Lower leg skin (tissue), 4 donors: ENCODE results near the gene HEATR3. TPM values are rescaled to one million over a fixed set of nuclear protein-coding genes. Genes with fewer than 3 reads are reported as not detected.

Source experiments
- DNase-seq, 2 donors: peaks; one replicate each; pipeline ENCODE4 v3.0.0-alpha.2; 2019; ENCODE audit warnings: low spot score in 2 of 2
- H3K4me3 ChIP-seq: fragments of 200-600 bp; sonication (generic); 2 replicates; pipeline ENCODE4 v1.5.1; 2017; ENCODE audit warnings: mild to moderate bottlenecking, low read depth; ENCODE audit not compliant: poor library complexity, severe bottlenecking
- CTCF ChIP-seq, 3 donors: fragments of 450-650 bp; IDR thresholded peaks; one replicate each; pipeline ENCODE4 v1.5.1; 2016; ENCODE audit warnings: antibody characterized with exemption in 3 of 3, mild to moderate bottlenecking in 3 of 3, moderate library complexity in 2 of 3
- POLR2A ChIP-seq, 2 donors: fragments of 450-650 bp; IDR thresholded peaks; one replicate each; pipeline ENCODE4 v1.6.1; 2016 to 2017; ENCODE audit warnings: antibody characterized with exemption in 2 of 2, mild to moderate bottlenecking in 1 of 2, moderate library complexity in 1 of 2
- WGBS, 2 donors: methylation state at CpG; one replicate each; pipeline ENCODE4 v1.1.5; 2018; 5-methylcytosine and 5-hydroxymethylcytosine counted together
- intact Hi-C: fragments of 100-400 bp; cut with DNase I; formaldehyde crosslinking; loops from one replicate; pipeline ENCODE4 v1.15.0; 2023; ENCODE audit warnings: low total_unique reads
- total RNA-seq, 4 donors: library from RNA; depleted of rRNA; stranded (reverse); fragments of >200 nt; gene quantifications; one replicate each; pipeline ENCODE4 v1.1.0, GENCODE V29; 2016

HEATR3 gene, protein sequence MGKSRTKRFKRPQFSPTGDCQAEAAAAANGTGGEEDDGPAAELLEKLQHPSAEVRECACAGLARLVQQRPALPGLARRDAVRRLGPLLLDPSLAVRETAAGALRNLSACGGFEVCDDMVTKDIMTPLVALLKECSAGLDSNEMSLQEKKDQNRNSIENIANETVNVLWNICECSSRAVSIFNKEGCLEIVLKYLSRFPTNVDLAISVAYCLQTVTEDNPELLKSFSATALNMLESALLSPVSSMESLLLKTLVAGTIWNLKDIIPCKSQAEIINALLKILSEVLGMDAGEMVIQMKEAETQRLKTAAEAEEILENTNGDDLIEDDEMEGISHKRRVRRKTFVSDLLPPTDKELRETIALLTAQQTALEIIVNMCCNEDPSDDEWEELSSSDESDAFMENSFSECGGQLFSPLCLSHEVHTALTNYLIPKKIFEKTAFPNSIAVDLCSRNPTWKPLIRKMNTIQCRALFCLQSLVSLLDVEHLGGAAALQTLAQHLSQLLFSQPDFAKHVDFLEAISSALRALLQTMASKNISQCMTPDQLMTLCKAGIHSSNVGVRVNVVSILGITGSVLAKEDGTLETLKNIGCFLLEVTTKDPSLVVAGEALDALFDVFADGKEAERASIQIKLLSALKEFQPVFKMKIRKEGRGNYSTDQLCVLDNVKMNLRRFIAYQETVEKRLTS
- 10 to 100 TPM; 11.5 to 19.7 (median 12.5) TPM for total RNA-seq

DNA sequence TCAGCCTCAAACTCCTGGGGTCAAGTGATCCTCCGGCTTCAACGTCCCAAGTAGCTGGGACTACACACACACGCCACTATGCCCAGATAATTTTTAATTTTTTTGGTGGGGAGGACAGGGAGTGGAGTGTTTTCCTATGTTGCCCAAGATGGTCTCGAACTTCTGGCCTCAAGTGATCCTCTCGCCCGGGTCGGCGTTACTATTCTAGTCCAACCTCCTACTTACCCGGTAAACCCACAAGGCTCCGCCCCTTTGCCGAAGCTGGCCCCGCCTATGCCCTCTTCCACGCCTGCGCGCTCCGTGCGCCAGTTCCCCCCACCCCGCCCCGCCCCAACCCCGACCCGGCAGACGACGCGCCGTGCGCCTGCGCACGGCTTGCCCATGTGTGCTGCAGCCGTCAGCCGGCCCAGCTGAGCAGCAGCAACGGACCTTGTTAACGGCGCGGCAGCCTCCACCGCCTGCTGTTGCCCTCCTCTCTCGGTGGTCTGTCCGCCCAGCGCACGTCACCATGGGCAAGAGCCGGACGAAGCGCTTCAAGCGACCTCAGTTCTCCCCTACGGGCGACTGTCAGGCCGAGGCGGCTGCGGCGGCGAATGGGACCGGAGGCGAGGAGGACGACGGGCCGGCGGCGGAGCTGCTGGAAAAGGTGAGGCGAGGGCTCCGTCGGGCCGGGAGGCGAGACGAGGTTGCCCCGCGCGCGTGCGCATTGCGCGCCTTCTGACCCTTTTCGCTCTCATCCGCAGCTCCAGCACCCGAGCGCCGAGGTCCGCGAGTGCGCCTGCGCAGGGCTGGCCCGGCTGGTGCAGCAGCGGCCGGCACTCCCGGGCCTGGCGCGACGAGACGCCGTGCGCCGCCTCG lies at the start of gene HEATR3:
HEATR3 (plus strand) TSS at position 347 of the 858 bp plus-strand sequence; CDS start at position 509, 162 bp downstream.
- intact Hi-C loops: no loop called here
- peak within 1 kb of the TSS; percentile 89 for H3K4me3 ChIP-seq
- peak; percentile 89 to 98 for DNase-seq
- TF ChIP-seq CTCF (IDR thresholded peaks at IDR 0.05): peak in 1 of 3 donors; percentile 24
- no peak for TF ChIP-seq POLR2A (IDR thresholded peaks at IDR 0.05)
- 5 to 10% methylated on average over 24 to 51 of the region's 91 CpGs for WGBS, 2 donors

DNA sequence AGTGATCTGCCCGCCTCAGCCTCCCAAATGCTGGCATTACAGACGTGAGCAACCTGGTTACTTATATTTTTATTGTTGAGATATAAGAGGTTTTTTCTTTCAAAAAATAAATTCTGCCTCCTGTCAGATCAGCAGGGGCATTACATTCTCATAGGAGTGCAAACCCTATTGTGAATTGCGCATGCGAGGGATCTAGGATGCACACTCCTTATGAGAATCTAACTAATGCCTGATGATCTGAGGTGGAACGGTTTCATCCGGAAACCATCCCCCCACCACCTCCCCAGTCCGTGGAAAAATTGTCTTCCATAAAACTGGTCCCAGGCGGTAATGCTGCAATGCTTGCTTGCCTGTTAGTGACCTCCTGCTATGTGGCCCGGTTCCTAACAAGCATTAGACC lies 48.2 kb upstream of the HEATR3 start:
- WGBS, 2 donors: 85 to 90% methylated on average over 9 of the region's 9 CpGs
- no peak for TF ChIP-seq CTCF (IDR thresholded peaks at IDR 0.05)
- TF ChIP-seq POLR2A (IDR thresholded peaks at IDR 0.05): no peak
- H3K4me3 ChIP-seq: no peak overlapping the region
- DNase-seq: no peak
- intact Hi-C loops: no loop called here

GRCh38 chr16:50021544-50021943 lies 44.2 kb upstream of the HEATR3 start:
- WGBS, 2 donors: 49 to 57% methylated on average over 2 of the region's 2 CpGs
- intact Hi-C loops: loop anchor here (10.0 kb wide), 1 partner anchor 353 kb away; no protein-coding TSS in a partner anchor
- DNase-seq: no peak
- no peak overlapping the region for H3K4me3 ChIP-seq
- TF ChIP-seq CTCF (IDR thresholded peaks at IDR 0.05) (no peak), POLR2A (IDR thresholded peaks at IDR 0.05) (no peak)

DNA sequence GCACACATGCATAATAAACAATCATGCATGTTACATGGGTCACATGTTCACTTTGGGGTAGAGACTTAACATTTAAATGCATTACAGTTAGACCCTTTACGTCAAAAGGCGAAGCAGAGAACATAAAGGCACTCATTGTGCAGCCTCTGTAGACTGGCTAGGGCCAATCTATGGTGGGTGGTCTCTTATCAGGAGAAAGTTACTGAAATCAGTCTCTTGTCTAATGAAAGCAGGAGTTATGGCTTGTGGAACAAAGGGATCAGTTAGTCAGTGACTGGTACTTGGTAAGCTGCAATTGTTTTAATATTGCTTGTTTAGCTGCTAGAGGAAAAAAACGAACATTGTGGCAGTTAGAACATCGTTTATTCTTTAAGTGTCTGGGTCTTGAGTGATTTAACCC lies 42.1 kb upstream of the HEATR3 start:
- 44 to 47% methylated on average over 4 of the region's 4 CpGs for WGBS, 2 donors
- no peak for DNase-seq
- no peak overlapping the region for H3K4me3 ChIP-seq
- TF ChIP-seq POLR2A (IDR thresholded peaks at IDR 0.05): no peak
- no peak for TF ChIP-seq CTCF (IDR thresholded peaks at IDR 0.05)
- intact Hi-C loops: loop anchor here (10.0 kb wide), 1 partner anchor 351 kb away; no protein-coding TSS in a partner anchor

DNA sequence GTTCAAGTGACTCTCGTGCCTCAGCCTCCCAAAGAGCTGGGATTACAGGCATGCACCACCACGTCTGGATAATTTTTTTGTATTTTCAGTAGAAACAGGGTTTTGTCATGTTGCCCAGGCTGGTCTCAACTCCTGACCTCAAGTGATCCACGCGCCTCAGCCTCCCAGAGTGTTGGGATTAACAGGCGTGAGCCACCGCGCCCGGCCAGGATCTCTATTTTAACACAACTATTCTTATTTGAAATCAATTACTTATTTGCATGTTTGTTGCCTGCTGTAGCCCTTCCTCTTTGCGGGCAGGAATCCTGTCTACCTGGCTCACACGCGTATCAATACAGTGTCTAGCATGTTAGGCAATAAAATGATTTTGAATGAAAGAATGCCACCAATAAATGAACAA lies 41.6 kb upstream of the HEATR3 start:
- no peak for DNase-seq
- TF ChIP-seq POLR2A (IDR thresholded peaks at IDR 0.05) (no peak), CTCF (IDR thresholded peaks at IDR 0.05) (no peak)
- intact Hi-C loops: loop anchor here (10.0 kb wide), 1 partner anchor 351 kb away; no protein-coding TSS in a partner anchor
- H3K4me3 ChIP-seq: no peak overlapping the region
- 84 to 89% methylated on average over 11 of the region's 11 CpGs for whole genome bisulfite sequencing, 2 donors
